Skin of body (tissue), 3 donors: Measurements from ENCODE around the gene HSD11B2. TPM values are rescaled to one million over a fixed set of nuclear protein-coding genes. Genes with fewer than 3 reads are reported as not detected.
A peak's percentile ranks its signal among the peaks of the same experiment; 100 is the strongest.

Source experiments
- DNase-seq: peaks from one replicate; lab custom pipeline; 2025; lab: John Stamatoyannopoulos, UW
- small RNA-seq: library from RNA; depleted of rRNA; stranded (forward); fragments of <200 nt; gene quantifications from one replicate; pipeline ENCODE3, GENCODE V24; 2014; ENCODE audit warnings: low replicate concordance
- total RNA-seq: library from RNA; depleted of rRNA; stranded (reverse); fragments of >200 nt; gene quantifications from one replicate; pipeline ENCODE4 v1.2.3, GENCODE V29; 2014

The HSD11B2 gene
- total RNA-seq, 1 donor from 2014 or later: 7.5 TPM

GRCh38 chr16:67471758-67472384, 41.0 kb downstream of the HSD11B2 start:
- no peak for DNase-seq

GRCh38 chr16:67474551-67475455, 43.9 kb downstream of the HSD11B2 start:
- DNase-seq: no peak

GRCh38 chr16:67477960-67478554, 47.1 kb downstream of the HSD11B2 start:
- DNase-seq: no peak

- DNase-seq: peak; percentile 97
Measured at GRCh38 chr16:67480833-67481560, 50.1 kb downstream of the HSD11B2 start, which contains the start of gene ATP6V0D1. ATP6V0D1 (minus strand) TSS chr16:67481157; CDS start chr16:67481086, 71 bp downstream.

GRCh38 chr16:67481561-67482232, 50.8 kb downstream of the HSD11B2 start:
- DNase-seq: peak; percentile 78

GRCh38 chr16:67482233-67482924, 51.5 kb downstream of the HSD11B2 start:
- DNase-seq: no peak

- no peak for DNase-seq
Measured at GRCh38 chr16:67483150-67483549, 52.2 kb downstream of the HSD11B2 start, which contains the start of gene AGRP. AGRP (minus strand) TSS chr16:67483547; CDS start chr16:67483398, 149 bp downstream.

- no peak for DNase-seq
Measured at GRCh38 chr16:67483731-67484525, 53.0 kb downstream of the HSD11B2 start.

- no peak for DNase-seq
Measured at GRCh38 chr16:67486805-67487204, 55.9 kb downstream of the HSD11B2 start.

Small RNA genes within 50 kb of the gene (small RNA-seq; reads per million reads assigned to genes)
- not detected for gene RNU1-123P

Other genes starting within 250 kb of the HSD11B2 start
- gene MATCAP1, start 247.2 kb upstream of the HSD11B2 start, total RNA-seq: 13.9 TPM
- gene EXOC3L1, start 241.0 kb upstream of the HSD11B2 start, total RNA-seq: 1.7 TPM
- 23.5 TPM for gene E2F4, start 239.0 kb upstream of the HSD11B2 start, total RNA-seq
- 4.0 TPM for gene ELMO3, start 232.0 kb upstream of the HSD11B2 start, total RNA-seq
- 22.0 TPM for gene TMEM208, start 204.0 kb upstream of the HSD11B2 start, total RNA-seq
- gene FHOD1, start 183.6 kb upstream of the HSD11B2 start, total RNA-seq: 8.0 TPM
- 0.79 TPM for gene SLC9A5, start 182.1 kb upstream of the HSD11B2 start, total RNA-seq
- gene PLEKHG4, start 151.6 kb upstream of the HSD11B2 start, total RNA-seq: 16.1 TPM
- gene KCTD19, start 104.4 kb upstream of the HSD11B2 start, total RNA-seq: 0.20 TPM
- 0.20 TPM for gene LRRC36, start 104.3 kb upstream of the HSD11B2 start, total RNA-seq
- gene TPPP3, start 37.6 kb upstream of the HSD11B2 start, total RNA-seq: 22.6 TPM
- 7.0 TPM for gene ZDHHC1, start 14.6 kb upstream of the HSD11B2 start, total RNA-seq
- 49.6 TPM for gene ATP6V0D1, start 50.0 kb downstream of the HSD11B2 start, total RNA-seq
- not detected for gene AGRP, start 52.4 kb downstream of the HSD11B2 start, total RNA-seq
- gene RIPOR1, start 97.7 kb downstream of the HSD11B2 start, total RNA-seq: 19.1 TPM
- gene CTCF, start 131.4 kb downstream of the HSD11B2 start, total RNA-seq: 36.4 TPM
- 0.39 TPM for gene CARMIL2, start 214.0 kb downstream of the HSD11B2 start, total RNA-seq
- 6.6 TPM for gene ACD, start 229.1 kb downstream of the HSD11B2 start, total RNA-seq
- gene PARD6A, start 229.8 kb downstream of the HSD11B2 start, total RNA-seq: 0.69 TPM
- gene ENKD1, start 235.6 kb downstream of the HSD11B2 start, total RNA-seq: 9.1 TPM
- 1.8 TPM for gene C16orf86, start 235.7 kb downstream of the HSD11B2 start, total RNA-seq